Epithelial cell of prostate (primary cell): ENCODE results near the gene PARP8.
"Not testable (repeated sequence)": the region's sequence is repeated elsewhere in the genome, so short reads cannot be mapped to it uniquely, and the experiment has no call there.

Experiments
- DNase-seq: peaks from one replicate; pipeline ENCODE4 v3.0.0-alpha.2; 2011; ENCODE audit warnings: low read depth, low spot score
- H3K27ac ChIP-seq: fragments of 450-650 bp; 2 replicates; pipeline ENCODE4 v1.5.1; 2017; ENCODE audit warnings: mild to moderate bottlenecking

PARP8 gene

GRCh38 chr5:50666261-50667022 is at the start of gene PARP8:
Gene PARP8 (plus strand): TSS chr5:50666637. CDS start chr5:50667096, 459 bp downstream.
- no peak for DNase-seq
- peak within 1 kb of the TSS; percentile 87 for H3K27ac ChIP-seq

GRCh38 chr5:50623666-50624065 is 42.8 kb upstream of the PARP8 start:
- DNase-seq = peak; percentile 8
- no peak overlapping the region for H3K27ac ChIP-seq

GRCh38 chr5:50634866-50635265 is 31.6 kb upstream of the PARP8 start:
- H3K27ac ChIP-seq, DNase-seq: not testable (repeated sequence)

- DNase-seq, H3K27ac ChIP-seq: not testable (repeated sequence)
These were observed 28.9 kb upstream of the PARP8 start for GRCh38 chr5:50637576-50637975.

DNA sequence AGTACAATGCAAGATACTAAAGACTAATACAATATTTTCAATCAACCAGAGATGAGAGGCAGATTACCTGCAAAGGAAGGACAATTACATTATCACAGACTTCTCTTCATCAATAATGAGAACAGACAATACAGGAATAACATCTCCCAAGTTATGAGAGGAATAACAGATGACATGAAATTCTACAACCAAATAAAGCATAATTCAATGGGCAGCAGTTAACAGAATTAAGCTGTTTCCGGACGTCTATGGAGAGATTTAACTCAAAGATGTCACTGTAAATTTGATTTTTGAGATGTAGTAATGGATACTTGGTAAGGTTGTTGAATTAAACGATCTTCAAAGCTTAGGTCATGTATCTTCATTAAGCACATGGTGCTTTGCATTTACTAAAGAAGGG is 19.8 kb upstream of the PARP8 start:
- DNase-seq = no peak
- H3K27ac ChIP-seq = no peak overlapping the region

GRCh38 chr5:50647726-50648125 is 18.7 kb upstream of the PARP8 start:
- H3K27ac ChIP-seq = no peak overlapping the region
- DNase-seq = no peak

GRCh38 chr5:50653946-50654345 is 12.5 kb upstream of the PARP8 start:
- H3K27ac ChIP-seq = no peak overlapping the region
- DNase-seq = no peak

GRCh38 chr5:50655067-50655809 is 11.2 kb upstream of the PARP8 start:
- H3K27ac ChIP-seq = peak overlapping the region; percentile 23
- no peak for DNase-seq

DNA sequence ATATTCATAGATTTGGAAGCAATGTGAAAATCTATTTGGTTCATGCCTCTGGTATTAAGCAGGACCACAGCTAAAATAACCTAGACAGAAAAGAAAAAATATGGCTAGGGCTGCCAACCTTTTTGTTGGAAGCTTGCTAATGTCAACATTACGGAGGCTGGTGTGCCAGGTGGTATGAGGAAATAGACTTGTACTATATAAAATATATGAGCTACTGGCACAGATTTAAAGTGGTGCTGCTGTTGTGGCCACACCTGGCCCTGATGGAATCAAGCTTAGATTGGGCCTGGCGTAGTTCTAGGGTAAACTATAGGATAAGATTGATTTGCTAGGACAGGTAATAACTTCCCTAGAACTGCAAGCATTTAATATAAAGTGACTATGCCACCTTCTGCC is 10.6 kb upstream of the PARP8 start:
- peak; percentile 45 for DNase-seq
- peak overlapping the region; percentile 23 for H3K27ac ChIP-seq

- no peak overlapping the region for H3K27ac ChIP-seq
- DNase-seq = no peak
These were observed 9.4 kb upstream of the PARP8 start for GRCh38 chr5:50657044-50657443.

DNA sequence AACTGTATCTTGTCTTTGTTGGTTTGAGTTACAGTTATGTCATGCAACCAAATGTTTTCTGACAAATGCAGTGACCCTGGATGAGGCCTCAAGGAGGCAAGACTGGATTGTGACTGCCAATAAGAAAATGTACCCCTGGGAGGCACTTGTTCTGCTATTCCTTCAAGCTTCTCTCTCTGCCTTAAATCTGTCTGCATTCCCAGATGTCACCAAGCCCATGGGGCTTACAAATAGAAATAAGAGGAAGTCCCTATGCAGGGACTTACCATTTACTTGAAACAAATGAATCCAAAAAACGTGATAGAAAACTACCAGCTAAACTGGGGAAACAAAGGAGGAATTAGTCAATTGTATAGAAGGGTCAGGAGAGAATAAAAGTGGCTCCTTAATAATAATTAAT is 8.2 kb upstream of the PARP8 start:
- no peak overlapping the region for H3K27ac ChIP-seq
- DNase-seq = no peak

DNA sequence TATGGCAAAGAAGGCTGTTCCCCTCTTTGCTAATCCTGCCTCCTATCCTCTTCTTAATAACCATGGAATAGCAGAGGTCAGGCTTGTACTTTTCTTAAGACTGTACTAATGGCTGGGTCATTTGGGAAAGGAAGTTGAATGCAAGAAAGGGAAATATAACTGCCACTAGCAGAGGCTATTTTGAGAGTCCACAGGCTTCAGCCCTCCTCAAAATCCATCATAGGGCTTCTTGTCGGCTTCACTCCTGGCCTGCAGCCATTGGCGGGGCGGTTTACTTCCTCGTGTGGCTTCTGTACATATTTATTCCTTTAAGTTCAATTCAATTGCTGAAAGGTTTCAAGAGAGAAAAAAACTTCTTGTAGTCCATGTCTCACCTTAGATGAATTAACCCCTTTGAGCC is 2.8 kb upstream of the PARP8 start:
- DNase-seq = no peak
- no peak overlapping the region for H3K27ac ChIP-seq

- DNase-seq = no peak
- no peak overlapping the region for H3K27ac ChIP-seq
These were observed 1.3 kb upstream of the PARP8 start for GRCh38 chr5:50665091-50665490.

DNA sequence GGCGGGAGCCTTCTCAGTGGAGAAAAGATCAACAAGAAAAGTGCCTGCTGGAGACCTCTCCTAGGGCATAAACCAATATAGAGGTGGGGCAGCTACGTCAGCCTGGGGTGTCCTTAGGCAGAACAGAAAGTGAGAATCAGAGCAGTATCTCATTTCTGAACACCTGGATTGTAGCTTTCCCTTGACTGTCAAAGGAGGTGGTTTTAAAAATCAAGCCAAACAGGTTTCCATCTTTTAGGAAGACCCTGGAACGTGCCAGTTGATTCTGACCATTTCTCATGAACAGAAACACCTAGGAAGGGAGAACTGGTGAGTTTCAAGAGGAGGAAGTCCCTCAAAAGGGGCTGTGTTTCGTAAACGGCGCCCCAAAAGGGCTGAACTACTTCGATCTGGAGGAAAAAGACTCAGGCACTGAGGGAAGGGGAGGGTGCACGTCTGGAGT is 655 bp upstream of the PARP8 start:
- not testable (repeated sequence) for DNase-seq, H3K27ac ChIP-seq

DNA sequence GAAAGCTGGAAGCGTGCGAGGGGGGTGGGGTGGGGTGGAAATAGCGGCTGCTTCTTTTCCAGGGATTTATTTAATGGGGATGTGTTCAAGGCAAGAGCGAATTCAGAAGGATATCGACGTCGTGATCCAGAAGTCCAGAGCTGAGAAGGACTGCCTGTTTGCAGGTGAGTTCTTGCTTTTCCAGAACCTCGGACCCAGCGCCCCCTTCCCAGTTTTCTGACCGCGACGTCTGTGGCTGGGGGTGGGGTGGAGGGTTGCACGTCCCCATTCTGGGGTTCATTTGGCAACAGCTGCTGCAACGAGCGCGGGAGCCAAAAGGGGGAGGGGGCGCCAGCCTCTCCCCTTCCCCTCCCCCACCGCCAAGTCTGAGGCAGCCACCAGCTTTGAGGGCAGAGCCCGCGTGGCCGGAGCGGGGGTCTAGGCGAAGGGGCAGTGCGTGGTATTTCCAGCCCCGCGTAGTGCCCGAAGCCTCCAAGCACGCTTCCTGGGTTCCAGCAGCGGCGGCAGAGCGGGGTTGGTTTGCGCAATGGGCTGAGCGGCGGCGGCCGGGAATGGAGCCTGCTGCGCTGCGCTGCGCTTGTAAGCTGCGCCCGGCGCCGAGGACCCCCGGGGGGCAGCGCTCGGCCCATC is 701 bp downstream of the PARP8 start:
- DNase-seq = no peak
- H3K27ac ChIP-seq = peak overlapping the region; percentile 87

DNA sequence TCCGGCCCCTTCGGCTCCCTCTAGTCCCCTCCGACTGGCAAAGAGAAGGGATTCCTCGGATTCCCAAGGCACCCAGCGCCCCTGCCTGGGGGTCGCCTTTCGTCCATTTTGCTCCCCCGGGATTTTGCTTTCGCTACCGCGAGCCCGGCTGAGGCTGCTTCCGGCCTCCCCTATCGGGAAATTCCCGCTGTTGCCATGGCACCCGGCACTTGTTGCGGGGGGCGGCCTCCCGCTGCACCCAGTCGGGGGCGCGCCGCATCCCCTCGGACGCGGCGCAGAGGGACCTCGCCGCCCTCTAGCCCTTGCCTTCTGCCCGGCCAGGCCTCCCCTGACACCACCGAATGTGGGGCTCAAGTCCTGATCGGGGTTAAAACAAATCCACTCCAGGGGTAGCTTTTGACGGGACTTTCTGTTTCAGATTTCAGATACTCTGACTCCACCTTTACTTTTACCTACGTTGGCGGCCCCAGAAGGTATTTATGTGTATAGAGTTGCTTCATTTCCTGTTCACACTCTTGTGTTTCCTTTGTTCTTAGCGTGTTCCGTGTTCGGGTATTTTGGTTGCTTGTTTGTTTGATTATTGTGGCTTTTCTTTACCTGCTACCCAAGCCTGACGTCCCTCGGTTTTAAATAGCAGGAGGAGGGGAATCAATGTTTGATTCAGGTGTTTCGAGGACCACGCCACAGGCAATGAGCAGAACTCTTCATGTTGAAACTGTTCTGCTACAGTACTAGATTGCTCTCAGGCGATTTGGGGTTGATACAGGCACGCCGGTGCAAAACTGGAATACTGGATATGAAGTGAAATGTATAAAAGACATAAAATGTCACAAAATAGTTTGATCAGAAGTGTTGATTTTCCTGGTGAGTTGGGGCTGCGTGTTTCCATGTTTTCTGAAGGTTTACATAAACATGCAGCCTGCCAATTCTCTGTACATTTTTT is 1.5 kb downstream of the PARP8 start:
- peak; percentile 18 for DNase-seq
- peak overlapping the region; percentile 87 for H3K27ac ChIP-seq

DNA sequence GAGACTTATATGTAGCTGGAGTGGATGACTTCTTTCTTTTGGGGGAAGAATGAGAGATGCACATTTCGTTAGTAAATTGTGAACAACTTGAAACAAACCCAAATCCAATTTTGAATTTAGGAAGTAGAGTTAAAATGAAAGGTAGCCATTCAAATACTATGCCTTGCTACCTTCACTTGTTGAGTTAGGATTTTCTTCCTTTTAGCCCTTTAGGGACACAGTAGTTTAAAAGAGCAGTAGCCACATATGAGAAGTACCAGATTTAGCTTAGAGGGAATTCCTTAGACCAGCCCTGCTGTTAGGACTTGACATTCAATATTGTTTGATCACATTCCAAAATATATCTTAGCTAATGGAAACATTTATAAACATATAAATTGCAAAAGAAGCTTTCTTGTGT is 2.2 kb downstream of the PARP8 start:
- DNase-seq = not testable (repeated sequence)
- H3K27ac ChIP-seq = peak overlapping the region; percentile 87

DNA sequence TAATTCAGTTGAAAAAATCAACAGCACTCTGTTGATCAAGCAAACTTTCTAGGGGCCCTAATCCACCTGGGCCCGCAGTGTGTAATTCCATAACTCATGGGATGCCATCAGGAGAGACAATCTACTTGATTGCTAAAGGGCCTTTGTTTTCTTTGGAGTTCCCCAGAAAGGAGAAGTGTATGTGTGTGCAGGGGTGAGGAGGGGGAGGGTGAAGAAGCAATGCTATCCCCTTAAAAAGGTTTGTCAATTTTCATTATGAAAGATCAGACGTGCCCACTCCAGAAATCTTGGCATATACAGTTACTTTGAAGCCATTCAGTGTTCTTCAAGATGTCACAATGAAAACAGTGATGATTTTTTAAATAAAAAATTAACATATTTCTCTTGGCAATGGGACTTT is 6.2 kb downstream of the PARP8 start:
- no peak for DNase-seq
- no peak overlapping the region for H3K27ac ChIP-seq

- H3K27ac ChIP-seq = not testable (repeated sequence)
These were observed 7.0 kb downstream of the PARP8 start for GRCh38 chr5:50673444-50673843.

GRCh38 chr5:50675385-50675784 is 8.9 kb downstream of the PARP8 start:
- no peak for DNase-seq
- H3K27ac ChIP-seq = no peak overlapping the region

More at GRCh38 chr5:50673444-50673843, 7.0 kb downstream of the PARP8 start:
- not testable (repeated sequence) for DNase-seq
